Stimulated activated naive CD8-positive, alpha-beta T cell treated with anti-CD3 and anti-CD28 coated beads, Interleukin-15, Interleukin-2, amounts not matched to agents 100 U/mL and 50 U/mL, for 24 hours (primary cell): Measurements from ENCODE around the gene OPRD1.
"Not testable (repeated sequence)": the region's sequence is repeated elsewhere in the genome, so short reads cannot be mapped to it uniquely, and the experiment has no call there.

Experiments
- ATAC-seq: fragments of 150-1000 bp; cut with Tn5 transposase; one replicate; pipeline ENCODE4 v1.10.0; 2021
- DNase-seq: peaks from one replicate; pipeline ENCODE4 v3.0.0; 2021

OPRD1 gene

DNA sequence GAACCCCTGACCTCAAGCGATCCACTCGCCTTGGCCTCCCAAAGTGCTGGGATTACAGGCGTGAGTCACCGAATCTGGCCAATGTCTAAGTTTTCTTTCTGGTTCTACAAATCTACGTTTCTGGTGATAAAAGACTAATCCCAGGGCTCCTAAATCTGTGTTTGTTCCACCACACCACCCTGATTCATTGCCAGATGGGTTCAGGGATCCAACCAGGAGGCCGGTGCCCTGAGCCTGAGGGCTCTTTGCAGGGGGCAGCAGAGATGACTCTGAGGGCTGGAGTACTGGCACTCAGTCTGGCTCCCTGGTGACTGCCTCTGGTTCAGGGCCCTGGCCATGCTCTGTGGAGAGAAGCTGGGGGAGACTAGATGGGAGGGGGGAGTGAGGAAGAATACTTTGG lies 10.5 kb upstream of the OPRD1 start:
- ATAC-seq = no peak
- DNase-seq = no peak

DNA sequence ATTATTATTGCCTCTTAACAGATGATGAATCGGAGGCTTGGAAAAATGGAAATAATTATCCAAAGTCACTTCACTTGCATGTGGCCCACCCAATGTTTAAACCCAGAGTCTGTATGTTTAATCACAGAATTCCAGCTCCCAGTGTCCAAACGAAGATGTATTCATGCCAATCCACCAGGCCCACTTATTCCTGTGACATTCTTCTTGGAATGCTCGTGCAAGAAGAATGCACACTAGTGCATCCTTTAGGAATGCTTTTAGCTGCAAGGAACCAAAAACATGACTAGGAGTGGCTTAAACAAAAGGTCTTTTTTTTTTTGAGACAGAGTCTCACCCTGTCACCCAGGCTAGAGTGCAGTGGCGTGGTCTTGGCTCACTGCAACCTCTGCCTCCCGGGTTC lies 8.9 kb upstream of the OPRD1 start:
- DNase-seq = no peak
- ATAC-seq = no peak

DNA sequence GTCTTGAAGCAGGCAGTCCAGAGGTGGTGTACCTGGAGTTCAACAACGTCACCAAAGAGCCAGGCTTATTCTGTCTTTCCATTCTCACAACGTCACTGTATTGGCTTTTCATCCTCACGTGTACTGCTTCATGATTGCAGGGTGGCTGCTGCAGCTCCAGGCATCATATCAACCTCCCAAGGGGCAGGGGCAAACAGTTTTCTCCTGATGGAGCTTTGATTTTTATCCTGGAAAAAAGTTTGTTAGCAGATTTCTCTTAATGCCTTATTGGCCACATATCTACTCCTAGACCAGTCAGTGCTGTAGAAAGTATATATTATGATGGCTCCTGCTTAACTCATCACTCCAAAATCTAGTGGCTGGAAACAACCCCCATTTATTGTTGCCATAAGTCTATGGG lies 8.3 kb upstream of the OPRD1 start:
- ATAC-seq (no peak), DNase-seq (no peak)

GRCh38 chr1:28804071-28804470 lies 7.9 kb upstream of the OPRD1 start:
- no peak for DNase-seq
- no peak for ATAC-seq

DNA sequence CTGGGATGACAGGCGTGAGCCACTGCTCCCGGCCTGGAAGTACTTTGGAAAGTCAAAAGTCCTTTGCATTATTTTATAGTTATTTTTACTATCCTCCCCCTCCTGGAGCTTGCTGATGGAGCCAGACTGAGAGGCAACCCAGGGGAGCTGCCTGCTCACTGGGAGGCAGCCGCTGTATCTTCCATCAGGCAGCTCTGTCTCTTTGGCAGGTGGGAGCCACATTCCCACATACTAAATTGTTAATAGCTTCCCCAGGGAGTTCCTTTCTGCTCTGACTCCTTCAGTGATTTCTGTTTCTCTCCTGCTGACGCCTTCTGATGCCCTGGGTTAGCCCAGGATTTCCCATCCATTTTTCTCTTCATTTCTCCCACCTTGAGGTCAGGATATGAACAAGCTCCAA lies 4.9 kb upstream of the OPRD1 start:
- DNase-seq (no peak), ATAC-seq (no peak)

DNA sequence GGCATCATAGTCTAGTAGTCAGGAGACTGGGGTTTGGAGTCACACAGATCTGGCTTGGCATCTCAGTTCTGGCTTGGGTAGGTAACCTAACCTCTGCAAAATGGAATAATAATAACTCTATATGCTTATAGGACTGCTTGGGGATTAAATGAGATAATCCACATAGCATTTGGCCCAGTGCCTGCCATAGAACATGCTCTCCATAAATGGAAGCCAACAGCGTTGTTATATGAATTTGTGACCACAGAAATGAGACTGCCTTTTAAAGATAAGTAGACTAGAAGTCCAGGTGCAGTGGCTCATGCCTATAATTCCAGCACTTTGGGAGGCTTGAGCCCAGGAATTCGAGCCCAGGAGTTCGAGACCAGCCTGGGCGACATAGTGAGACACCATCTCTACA lies 4.0 kb upstream of the OPRD1 start:
- ATAC-seq = no peak

DNA sequence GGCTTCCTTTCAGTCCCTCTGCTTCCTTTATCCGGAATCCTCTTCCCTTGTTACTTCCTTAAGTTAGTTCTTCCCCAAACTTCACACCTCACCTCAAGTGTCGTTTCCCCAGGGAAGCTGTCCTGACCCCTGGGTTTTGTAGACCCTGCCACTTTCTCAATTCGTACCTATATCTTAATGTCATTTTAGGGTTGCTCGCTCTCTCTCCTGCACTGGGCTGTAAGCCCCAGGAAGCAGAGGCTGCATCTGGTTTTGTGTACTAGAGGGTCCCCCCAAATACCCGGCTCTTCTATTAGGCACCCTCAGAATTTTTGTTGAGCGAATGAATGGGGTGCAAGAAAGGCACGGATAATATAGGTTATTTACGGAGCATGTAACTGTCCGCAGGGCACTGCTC lies 603 bp upstream of the OPRD1 start:
- ATAC-seq (no peak), DNase-seq (no peak)

More for the DNA sequence above, 4.0 kb upstream of the OPRD1 start:
- DNase-seq = no peak

DNA sequence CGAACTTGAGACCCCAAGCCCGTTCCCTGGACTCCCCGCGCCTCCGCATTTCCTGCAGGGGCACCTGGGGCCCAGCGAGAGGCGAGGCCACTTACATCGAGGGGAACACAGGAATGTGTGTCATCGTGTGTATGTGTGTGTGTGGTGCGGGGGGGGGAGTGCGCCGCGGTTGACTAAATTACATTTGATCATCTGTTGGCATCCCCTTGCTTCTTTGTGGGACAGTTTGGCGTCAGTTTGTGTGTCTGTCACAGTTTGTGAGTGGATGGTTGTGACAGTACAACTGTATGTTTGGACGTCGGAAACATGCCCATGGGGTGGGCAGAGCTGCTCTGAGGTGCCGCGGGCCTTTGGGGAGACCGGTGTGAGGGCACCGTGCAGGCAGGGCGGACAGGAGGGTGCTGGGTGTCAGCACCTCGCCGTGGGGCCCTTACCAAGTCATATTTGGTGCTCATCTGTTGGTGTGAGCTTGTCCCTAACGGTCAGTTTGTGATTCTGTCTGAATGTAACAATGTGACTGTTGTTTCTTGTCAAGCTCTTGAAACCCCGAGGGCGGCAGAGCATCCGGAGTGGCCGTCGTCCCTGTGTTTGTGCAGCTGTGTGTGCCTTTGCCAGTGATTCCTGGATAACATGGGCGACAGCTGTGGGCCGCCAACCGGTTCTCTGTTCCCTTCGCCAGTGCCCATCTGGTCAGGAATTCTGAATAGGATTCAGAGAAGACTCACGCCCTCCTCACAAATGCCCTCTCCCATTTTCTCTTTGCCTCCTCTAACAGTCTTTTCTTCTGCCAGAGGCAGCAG lies 899 bp downstream of the OPRD1 start:
- ATAC-seq (no peak), DNase-seq (no peak)

DNA sequence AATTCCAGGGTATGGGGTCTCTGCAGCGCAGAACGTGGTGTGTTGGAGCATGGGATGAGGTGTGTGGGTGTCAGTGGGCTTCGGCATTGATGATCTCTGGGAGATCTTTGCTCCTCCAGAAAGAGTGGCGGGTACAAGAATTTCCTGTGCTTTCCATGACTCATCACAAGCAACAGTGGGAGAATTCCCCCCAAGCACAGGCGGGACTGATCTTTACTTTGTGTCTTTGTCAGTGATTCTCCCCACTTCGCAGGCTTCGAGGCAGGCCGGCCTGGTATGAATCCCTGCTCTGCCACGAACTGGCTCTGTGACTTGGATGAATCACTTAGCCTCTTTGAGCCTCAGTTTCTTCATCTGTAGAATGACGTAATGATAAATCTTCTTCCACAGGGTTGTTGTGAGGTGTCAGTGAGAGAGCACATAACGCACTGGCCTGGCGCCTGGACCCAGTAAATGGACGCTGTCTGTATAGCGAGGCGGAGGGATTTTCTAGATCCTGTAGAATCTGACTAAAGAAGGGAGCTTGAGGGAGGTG lies 2.0 kb downstream of the OPRD1 start:
- no peak for ATAC-seq
- no peak for DNase-seq

GRCh38 chr1:28815533-28816185 lies 3.7 kb downstream of the OPRD1 start:
- DNase-seq (no peak), ATAC-seq (no peak)

DNA sequence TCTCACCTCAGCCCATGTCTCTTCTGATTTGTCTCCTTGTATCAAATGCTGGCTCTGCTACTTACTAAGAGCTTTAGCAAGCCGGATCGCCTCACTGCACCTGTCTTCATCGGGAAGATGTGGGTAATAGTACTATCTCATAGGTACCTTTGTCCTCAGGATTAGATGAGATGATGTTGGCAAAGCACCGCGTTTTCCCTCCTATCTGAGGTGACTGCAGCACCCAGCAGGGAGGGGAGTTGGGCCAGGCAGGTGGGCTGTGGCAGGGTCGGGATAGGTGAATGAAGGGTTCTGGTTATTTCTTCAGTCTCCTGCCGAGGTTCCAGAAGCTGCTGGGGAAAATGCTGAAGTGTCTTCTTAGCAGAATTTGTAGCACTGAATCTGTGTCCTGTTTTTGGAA lies 5.2 kb downstream of the OPRD1 start:
- DNase-seq (no peak), ATAC-seq (no peak)

- no peak for ATAC-seq
- no peak for DNase-seq
Measured at GRCh38 chr1:28819020-28819419, 7.0 kb downstream of the OPRD1 start.

DNA sequence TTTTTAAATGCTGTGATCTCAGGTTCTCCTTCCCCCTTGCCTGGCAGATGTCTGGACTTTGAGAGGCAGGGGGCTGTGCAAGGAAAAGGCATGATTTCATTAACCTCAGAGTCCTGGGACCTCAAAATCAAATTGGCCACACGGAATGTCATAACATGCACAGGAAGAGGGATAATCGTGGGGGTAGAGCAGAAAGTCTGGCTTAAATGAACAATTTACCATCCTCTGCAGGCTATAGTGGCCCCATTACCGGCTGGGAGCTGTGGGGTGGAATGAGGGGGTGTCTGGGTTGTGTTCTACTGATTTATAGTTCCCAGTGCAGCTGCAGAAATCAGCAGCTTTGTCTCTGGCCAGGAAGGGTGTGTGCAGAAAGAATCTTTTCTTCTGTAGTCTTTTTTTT lies 10.8 kb downstream of the OPRD1 start:
- no peak for ATAC-seq
- DNase-seq = no peak

DNA sequence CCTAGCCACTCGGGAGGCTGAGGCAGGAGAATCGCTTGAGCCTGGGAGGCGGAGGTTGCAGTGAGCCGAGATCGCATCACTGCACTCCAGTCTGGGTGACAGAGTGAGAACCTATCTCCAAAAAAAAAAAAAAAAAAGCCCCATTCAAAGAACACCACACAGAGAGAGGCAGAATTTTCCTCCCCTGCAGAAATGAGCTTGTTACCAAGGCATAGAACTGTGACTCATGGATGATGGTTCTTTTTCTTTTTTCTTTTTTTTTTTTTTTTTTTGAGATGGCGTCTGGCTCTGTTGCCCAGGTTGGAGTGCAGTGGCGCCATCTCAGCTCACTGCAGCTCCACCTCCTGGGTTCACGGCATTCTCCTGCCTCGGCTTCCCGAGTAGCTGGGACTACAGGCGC lies 12.1 kb downstream of the OPRD1 start:
- not testable (repeated sequence) for ATAC-seq, DNase-seq

DNA sequence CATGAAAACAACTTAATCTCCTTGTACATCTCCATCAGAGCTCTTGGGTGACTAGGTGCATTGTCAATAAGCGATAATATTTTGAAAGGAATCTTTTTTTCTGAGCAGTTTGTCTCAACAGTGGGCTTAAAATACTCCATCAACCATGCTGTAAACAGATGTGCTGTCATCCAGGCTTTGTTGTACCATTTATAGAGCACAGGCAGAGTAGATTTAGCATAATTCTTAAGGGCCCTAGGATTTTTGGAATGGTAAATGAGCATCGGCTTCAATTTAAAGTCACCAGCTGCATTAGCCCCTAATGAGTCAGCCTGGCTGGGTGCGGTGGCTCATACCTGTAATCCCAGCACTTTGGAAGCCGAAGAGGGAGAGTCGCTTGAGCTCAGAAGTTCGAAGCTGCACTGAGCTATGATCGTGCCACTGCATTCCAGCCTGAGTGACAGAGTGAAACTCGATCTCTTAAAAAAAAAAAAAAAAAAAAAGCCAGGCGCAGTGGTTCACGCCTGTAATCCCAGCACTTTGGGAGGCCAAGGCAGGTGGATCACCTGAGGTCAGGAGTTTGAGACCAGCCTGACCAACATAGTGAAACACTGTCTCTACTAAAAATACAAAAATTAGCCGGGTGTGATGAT lies 16.4 kb downstream of the OPRD1 start:
- not testable (repeated sequence) for ATAC-seq, DNase-seq

- DNase-seq (no peak), ATAC-seq (no peak)
Measured at GRCh38 chr1:28830814-28831213, 18.8 kb downstream of the OPRD1 start.

GRCh38 chr1:28832966-28833365 lies 21.0 kb downstream of the OPRD1 start:
- ATAC-seq (no peak), DNase-seq (no peak)

DNA sequence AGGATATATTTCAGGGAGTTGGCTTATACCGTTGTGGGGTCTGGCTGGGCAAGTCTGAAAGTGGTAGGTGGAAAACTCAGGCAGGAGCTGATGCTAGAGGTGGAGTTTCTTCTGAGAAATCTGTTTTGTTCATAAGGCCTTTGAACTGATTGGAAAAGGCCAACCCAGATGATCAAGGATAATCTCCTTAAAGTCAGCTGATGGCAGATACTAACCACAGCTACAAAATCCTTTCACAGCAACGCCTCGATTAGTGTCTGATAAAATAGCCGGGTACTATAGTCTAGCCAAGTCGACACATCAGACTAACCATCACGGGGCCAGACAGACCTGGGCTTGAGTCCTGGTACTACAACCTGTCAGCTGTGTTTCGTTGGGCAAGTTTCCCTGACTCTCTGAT lies 21.4 kb downstream of the OPRD1 start:
- no peak for DNase-seq
- no peak for ATAC-seq

GRCh38 chr1:28835237-28835650 lies 23.3 kb downstream of the OPRD1 start:
- no peak for ATAC-seq
- DNase-seq = no peak

DNA sequence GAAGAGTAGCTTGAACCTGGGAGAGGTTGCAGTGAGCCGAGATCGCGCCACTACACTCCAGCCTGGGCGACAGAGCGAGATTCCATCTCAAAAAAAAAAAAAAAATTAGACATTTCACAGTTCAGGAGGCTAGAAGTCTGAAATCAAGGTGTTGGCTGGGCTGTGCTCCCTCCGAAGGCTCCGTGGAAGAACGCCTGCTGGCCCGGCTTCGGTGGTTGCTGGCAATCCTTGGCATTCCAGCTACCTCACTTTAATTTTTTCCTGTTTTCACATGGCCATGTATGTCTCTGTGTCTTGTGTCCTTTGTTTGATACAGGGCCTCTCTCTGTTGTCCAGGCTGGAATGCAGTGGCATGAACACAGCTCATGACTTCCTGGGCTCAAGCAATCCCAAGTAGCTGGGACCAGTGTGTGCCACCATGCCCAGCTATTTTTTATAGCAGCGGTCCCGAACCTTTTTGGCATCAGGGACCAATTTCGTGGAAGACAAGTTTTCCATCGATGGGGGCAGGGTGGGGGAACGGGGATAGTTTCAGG lies 24.5 kb downstream of the OPRD1 start:
- no peak for ATAC-seq
- DNase-seq = no peak

- DNase-seq (no peak), ATAC-seq (no peak)
Measured at GRCh38 chr1:28840928-28841544, 29.1 kb downstream of the OPRD1 start.

- ATAC-seq = no peak
- no peak for DNase-seq
Measured at GRCh38 chr1:28845786-28846543, 34.0 kb downstream of the OPRD1 start.
